ENCODE data around the gene FRAS1. TPM values are rescaled to one million over a fixed set of nuclear protein-coding genes. Genes with fewer than 3 reads are reported as not detected.
A peak's percentile ranks its signal among the peaks of the same experiment; 100 is the strongest.
"Not testable (repeated sequence)": the region's sequence is repeated elsewhere in the genome, so short reads cannot be mapped to it uniquely, and the experiment has no call there.

Gene FRAS1
- total RNA-seq: 0.20 and 0.65 TPM in 2 replicates

- peak; percentile 5 to 17 for DNase-seq (ENCODE audit: low read depth in 2 of 2)
These were observed at the start of gene FRAS1 for GRCh38 chr4:78057135-78057599. Gene FRAS1 (plus strand): TSS chr4:78057323. CDS start chr4:78058010, 687 bp downstream.

GRCh38 chr4:78011003-78011402, 46.1 kb upstream of the FRAS1 start:
- DNase-seq (ENCODE audit: low read depth in 2 of 2): not testable (repeated sequence)

- no peak for DNase-seq (ENCODE audit: low read depth in 2 of 2)
These were observed 41.9 kb upstream of the FRAS1 start for GRCh38 chr4:78014889-78015886.

- DNase-seq (ENCODE audit: low read depth in 2 of 2): no peak
These were observed 38.7 kb upstream of the FRAS1 start for GRCh38 chr4:78018271-78019049.

GRCh38 chr4:78019414-78019813, 37.7 kb upstream of the FRAS1 start:
- no peak for DNase-seq (ENCODE audit: low read depth in 2 of 2)

GRCh38 chr4:78020677-78021076, 36.4 kb upstream of the FRAS1 start:
- DNase-seq (ENCODE audit: low read depth in 2 of 2): no peak

GRCh38 chr4:78022517-78022916, 34.6 kb upstream of the FRAS1 start:
- no peak for DNase-seq (ENCODE audit: low read depth in 2 of 2)

- no peak for DNase-seq (ENCODE audit: low read depth in 2 of 2)
These were observed 33.0 kb upstream of the FRAS1 start for GRCh38 chr4:78024085-78024484.

GRCh38 chr4:78024576-78025091, 32.5 kb upstream of the FRAS1 start:
- no peak for DNase-seq (ENCODE audit: low read depth in 2 of 2)

GRCh38 chr4:78031417-78031950, 25.6 kb upstream of the FRAS1 start:
- DNase-seq (ENCODE audit: low read depth in 2 of 2): no peak

- no peak for DNase-seq (ENCODE audit: low read depth in 2 of 2)
These were observed 24.7 kb upstream of the FRAS1 start for GRCh38 chr4:78032446-78032845.

- DNase-seq (ENCODE audit: low read depth in 2 of 2): no peak
These were observed 24.2 kb upstream of the FRAS1 start for GRCh38 chr4:78032929-78033328.

GRCh38 chr4:78033861-78034260, 23.3 kb upstream of the FRAS1 start:
- DNase-seq (ENCODE audit: low read depth in 2 of 2): no peak

GRCh38 chr4:78038704-78039103, 18.4 kb upstream of the FRAS1 start:
- DNase-seq (ENCODE audit: low read depth in 2 of 2): no peak

- DNase-seq (ENCODE audit: low read depth in 2 of 2): no peak
These were observed 17.4 kb upstream of the FRAS1 start for GRCh38 chr4:78039678-78040077.

- no peak for DNase-seq (ENCODE audit: low read depth in 2 of 2)
These were observed 16.7 kb upstream of the FRAS1 start for GRCh38 chr4:78040431-78040830.

- no peak for DNase-seq (ENCODE audit: low read depth in 2 of 2)
These were observed 9.8 kb upstream of the FRAS1 start for GRCh38 chr4:78047366-78047765.

- peak; percentile 13 to 31 for DNase-seq (ENCODE audit: low read depth in 2 of 2)
These were observed 626 bp upstream of the FRAS1 start for GRCh38 chr4:78056265-78057129.

GRCh38 chr4:78057600-78058550, 752 bp downstream of the FRAS1 start:
- peak; percentile 22 to 23 for DNase-seq (ENCODE audit: low read depth in 2 of 2)

All from lung microvascular endothelial cell (primary cell).